ENCODE data around the gene C6orf141.

DNA sequence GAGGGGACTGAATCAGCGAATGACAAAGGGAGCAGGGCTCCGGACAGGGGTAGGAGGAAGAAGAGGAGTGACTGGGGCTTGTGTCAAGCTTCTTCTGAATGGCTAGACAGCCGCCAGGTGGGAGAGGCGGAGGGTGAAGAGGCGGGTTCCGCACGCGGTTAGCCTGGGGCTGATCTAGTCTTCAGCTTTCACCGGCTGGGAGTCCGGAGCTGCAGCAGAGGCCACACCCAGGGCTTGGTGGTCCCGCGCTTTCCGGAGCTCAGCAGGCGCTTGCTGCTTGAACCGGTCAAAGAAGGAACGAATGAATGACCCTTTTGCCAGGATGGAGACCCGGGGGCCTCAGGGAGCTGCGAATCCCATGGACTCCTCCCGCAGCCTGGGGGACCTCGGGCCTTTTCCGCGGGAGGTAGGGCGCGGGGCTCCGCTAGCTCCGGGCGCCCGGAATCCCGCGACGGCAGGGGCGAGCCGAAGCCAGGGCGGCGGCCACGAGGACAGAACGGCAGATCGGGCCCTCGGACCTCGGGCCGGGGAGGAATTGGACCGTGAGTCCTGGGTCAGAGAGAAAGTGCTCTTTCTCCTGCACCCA lies at the start of gene C6orf141:
- TF ChIP-seq POLR2A (IDR thresholded peaks at IDR 0.05), result no peak
- TF ChIP-seq, protein P1, sequence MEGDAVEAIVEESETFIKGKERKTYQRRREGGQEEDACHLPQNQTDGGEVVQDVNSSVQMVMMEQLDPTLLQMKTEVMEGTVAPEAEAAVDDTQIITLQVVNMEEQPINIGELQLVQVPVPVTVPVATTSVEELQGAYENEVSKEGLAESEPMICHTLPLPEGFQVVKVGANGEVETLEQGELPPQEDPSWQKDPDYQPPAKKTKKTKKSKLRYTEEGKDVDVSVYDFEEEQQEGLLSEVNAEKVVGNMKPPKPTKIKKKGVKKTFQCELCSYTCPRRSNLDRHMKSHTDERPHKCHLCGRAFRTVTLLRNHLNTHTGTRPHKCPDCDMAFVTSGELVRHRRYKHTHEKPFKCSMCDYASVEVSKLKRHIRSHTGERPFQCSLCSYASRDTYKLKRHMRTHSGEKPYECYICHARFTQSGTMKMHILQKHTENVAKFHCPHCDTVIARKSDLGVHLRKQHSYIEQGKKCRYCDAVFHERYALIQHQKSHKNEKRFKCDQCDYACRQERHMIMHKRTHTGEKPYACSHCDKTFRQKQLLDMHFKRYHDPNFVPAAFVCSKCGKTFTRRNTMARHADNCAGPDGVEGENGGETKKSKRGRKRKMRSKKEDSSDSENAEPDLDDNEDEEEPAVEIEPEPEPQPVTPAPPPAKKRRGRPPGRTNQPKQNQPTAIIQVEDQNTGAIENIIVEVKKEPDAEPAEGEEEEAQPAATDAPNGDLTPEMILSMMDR (IDR thresholded peaks at IDR 0.05 in 4 of 5, conservative IDR thresholded peaks at IDR 0.05 in 1 of 5), result no peak

All from gastrocnemius medialis (tissue), 4 donors.